IPS-18a (cell line): ENCODE data around the gene PDCD11.
A peak's percentile ranks its signal among the peaks of the same experiment; 100 is the strongest.
"Not testable (repeated sequence)": the region's sequence is repeated elsewhere in the genome, so short reads cannot be mapped to it uniquely, and the experiment has no call there.

ENCODE experiments used
- H3K27ac ChIP-seq: one replicate; pipeline ENCODE4 v1.5.1; 2013; ENCODE audit warnings: low read length
- H3K27me3 ChIP-seq: one replicate; pipeline ENCODE4 v1.6.1; 2013; ENCODE audit warnings: mild to moderate bottlenecking, low read length; ENCODE audit not compliant: control insufficient read depth, insufficient read depth
- H3K36me3 ChIP-seq: one replicate; pipeline ENCODE4 v1.6.1; 2013; ENCODE audit warnings: low read depth, low read length; ENCODE audit not compliant: control insufficient read depth
- H3K4me1 ChIP-seq: one replicate; pipeline ENCODE4 v1.6.1; 2013; ENCODE audit warnings: low read depth, low read length; ENCODE audit not compliant: control insufficient read depth
- H3K4me3 ChIP-seq: one replicate; pipeline ENCODE4 v1.5.1; 2013; ENCODE audit warnings: low read length
- H3K9ac ChIP-seq: one replicate; pipeline ENCODE4 v1.6.1; 2013; ENCODE audit warnings: mild to moderate bottlenecking, low read length, moderate library complexity
- H3K9me3 ChIP-seq: one replicate; pipeline ENCODE4 v1.6.1; 2013; ENCODE audit warnings: low read depth, low read length; ENCODE audit not compliant: control insufficient read depth

PDCD11 gene

GRCh38 chr10:103486635-103487409, 90.4 kb downstream of the PDCD11 start:
- not testable (repeated sequence) for H3K4me3 ChIP-seq, H3K36me3 ChIP-seq, H3K4me1 ChIP-seq, H3K9me3 ChIP-seq, H3K9ac ChIP-seq, H3K27me3 ChIP-seq, H3K27ac ChIP-seq

- Histone ChIP-seq H3K9ac (no peak overlapping the region), H3K27me3 (peaks cover 4% of the 10 kb centered on the region), H3K27ac (no peak overlapping the region), H3K4me3 (no peak overlapping the region), H3K9me3 (no peaks in the 10 kb centered on the region), H3K4me1 (peaks cover 2% of the 10 kb centered on the region), H3K36me3 (no peaks in the 10 kb centered on the region)
These were observed 90.9 kb downstream of the PDCD11 start for GRCh38 chr10:103487410-103487708.

GRCh38 chr10:103490986-103491314, 94.5 kb downstream of the PDCD11 start:
- H3K27ac ChIP-seq, result no peak overlapping the region
- no peak overlapping the region for H3K4me3 ChIP-seq
- H3K9me3 ChIP-seq, result no peaks in the 10 kb centered on the region
- H3K9ac ChIP-seq, result no peak overlapping the region
- peaks cover under 1% of the 10 kb centered on the region for H3K4me1 ChIP-seq
- H3K27me3 ChIP-seq, result peaks cover 38% of the 10 kb centered on the region
- H3K36me3 ChIP-seq, result no peaks in the 10 kb centered on the region

DNA sequence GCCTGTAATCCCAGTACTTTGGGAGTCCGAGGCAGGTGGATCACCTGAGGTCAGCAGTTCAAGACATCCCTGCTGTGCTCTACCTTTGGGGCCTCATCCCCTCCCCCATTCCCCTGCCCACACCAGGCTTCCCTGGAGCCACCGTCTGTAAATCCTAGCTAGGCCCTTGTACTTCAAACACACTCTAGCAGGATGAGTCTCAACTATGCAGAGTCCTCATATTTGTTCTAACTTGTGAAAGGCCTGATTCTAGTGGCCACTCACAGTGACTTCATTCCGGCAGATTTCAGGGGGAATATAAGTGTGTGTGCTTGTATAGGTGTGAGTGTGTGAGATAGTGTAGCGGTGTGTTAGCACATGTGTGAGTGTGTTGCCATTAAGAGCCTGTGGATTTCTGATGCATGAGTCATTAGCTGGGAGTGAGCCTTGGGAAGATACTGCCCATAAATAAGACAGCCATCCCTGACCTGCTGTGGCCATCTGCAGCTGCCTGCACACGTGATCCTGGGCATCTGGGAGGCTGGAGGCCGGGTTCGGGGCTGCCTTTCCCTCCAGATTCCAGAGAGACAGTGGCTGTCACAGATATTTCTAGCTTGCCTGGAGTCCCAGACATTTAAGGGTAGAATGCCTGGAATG, 95.4 kb downstream of the PDCD11 start:
- Histone ChIP-seq H3K4me3 (no peak overlapping the region), H3K4me1 (no peaks in the 10 kb centered on the region), H3K36me3 (no peaks in the 10 kb centered on the region), H3K27me3 (peaks cover 42% of the 10 kb centered on the region), H3K9me3 (no peaks in the 10 kb centered on the region), H3K27ac (no peak overlapping the region), H3K9ac (no peak overlapping the region)

- Histone ChIP-seq H3K36me3 (no peaks in the 10 kb centered on the region), H3K9ac (no peak overlapping the region), H3K4me3 (peak overlapping the region; percentile 57), H3K4me1 (no peaks in the 10 kb centered on the region), H3K27me3 (peaks cover 51% of the 10 kb centered on the region), H3K27ac (no peak overlapping the region), H3K9me3 (no peaks in the 10 kb centered on the region)
These were observed 96.3 kb downstream of the PDCD11 start for GRCh38 chr10:103492655-103493261.

- Histone ChIP-seq H3K4me3 (peak within 1 kb of the TSS; percentile 57), H3K9ac (no peak within 1 kb of the TSS), H3K27me3 (peaks cover 52% of the 10 kb centered on the region), H3K4me1 (no peaks in the 10 kb centered on the region), H3K27ac (no peak within 1 kb of the TSS), H3K9me3 (no peaks in the 10 kb centered on the region), H3K36me3 (no peaks in the 10 kb centered on the region)
These were observed 97.0 kb downstream of the PDCD11 start, which contains the start of gene NEURL1 for GRCh38 chr10:103493362-103493915. TSS of gene NEURL1 (plus strand) at chr10:103493705. CDS start at chr10:103494388, 683 bp downstream.

DNA sequence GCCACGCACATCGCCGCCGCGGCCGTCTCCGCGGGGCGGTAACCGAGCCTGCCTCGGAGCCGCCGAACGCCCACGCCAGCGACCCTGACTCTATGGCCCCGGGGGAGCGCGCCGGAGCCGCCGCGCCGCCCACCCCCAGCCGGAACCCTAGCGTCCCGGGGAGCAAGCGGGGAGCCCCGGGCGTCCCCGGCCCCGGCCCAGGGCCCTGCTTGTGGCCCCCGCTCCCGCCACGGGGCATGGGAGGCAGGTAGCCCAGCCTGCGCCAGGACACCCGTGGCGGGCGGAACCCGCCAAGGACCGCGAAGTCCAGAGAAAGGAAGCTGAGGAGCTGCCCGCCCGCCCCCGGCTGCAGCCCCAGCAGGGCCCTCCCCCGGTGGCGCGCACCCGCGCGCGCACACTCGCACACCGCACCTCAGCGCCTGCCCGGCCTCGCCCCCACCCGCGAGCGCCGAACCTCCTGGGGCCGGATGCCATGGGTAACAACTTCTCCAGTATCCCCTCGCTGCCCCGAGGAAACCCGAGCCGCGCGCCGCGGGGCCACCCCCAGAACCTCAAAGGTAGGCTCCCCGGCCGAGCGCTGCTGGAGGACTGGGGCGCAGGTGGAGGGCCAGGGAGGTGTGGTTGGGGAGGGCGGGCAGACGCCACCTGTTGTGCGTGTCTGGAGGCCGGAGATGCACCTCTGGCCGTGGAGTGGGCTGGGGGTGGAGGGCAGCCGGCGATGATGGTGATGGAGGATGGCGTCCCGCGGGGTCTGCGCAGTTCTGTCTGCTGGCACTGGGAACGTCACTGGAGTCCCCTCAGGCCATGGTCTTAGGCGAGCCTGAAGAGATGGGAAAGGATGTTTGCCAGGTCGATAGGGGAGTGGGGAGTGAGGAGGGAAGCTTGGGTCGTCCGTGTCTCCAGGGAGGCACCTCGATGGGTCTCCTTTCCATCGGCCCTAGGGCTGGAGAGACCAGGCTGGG, 97.8 kb downstream of the PDCD11 start:
- H3K27me3 ChIP-seq, result peaks cover 52% of the 10 kb centered on the region
- H3K9me3 ChIP-seq, result no peaks in the 10 kb centered on the region
- peak overlapping the region; percentile 57 for H3K4me3 ChIP-seq
- H3K9ac ChIP-seq, result no peak overlapping the region
- no peaks in the 10 kb centered on the region for H3K4me1 ChIP-seq
- no peak overlapping the region for H3K27ac ChIP-seq
- H3K36me3 ChIP-seq, result no peaks in the 10 kb centered on the region

GRCh38 chr10:103495321-103495720, 98.9 kb downstream of the PDCD11 start:
- H3K27me3 ChIP-seq, result peaks cover 52% of the 10 kb centered on the region

More at GRCh38 chr10:103495321-103495720, 98.9 kb downstream of the PDCD11 start:
- H3K4me1 ChIP-seq, result no peaks in the 10 kb centered on the region
- no peaks in the 10 kb centered on the region for H3K9me3 ChIP-seq
- H3K9ac ChIP-seq, result no peak overlapping the region
- no peak overlapping the region for H3K27ac ChIP-seq
- no peak overlapping the region for H3K4me3 ChIP-seq
- H3K36me3 ChIP-seq, result no peaks in the 10 kb centered on the region
